ENCODE measurements around the gene TMEM125.

TMEM125 gene

GRCh38 chr1:43247256-43247921 is 22.4 kb upstream of the TMEM125 start:
- DNase-seq = no peak

- no peak for DNase-seq
These were observed 19.4 kb upstream of the TMEM125 start for GRCh38 chr1:43250351-43250761.

- no peak for DNase-seq
These were observed 18.8 kb upstream of the TMEM125 start for GRCh38 chr1:43251024-43251423.

- DNase-seq = no peak
These were observed 17.6 kb upstream of the TMEM125 start for GRCh38 chr1:43252225-43252624.

- DNase-seq = no peak
These were observed 16.6 kb upstream of the TMEM125 start for GRCh38 chr1:43253173-43253572.

- no peak for DNase-seq
These were observed 15.9 kb upstream of the TMEM125 start for GRCh38 chr1:43253876-43254275.

- no peak for DNase-seq
These were observed 14.2 kb upstream of the TMEM125 start for GRCh38 chr1:43255438-43256210.

GRCh38 chr1:43256675-43257570 is 12.9 kb upstream of the TMEM125 start:
- DNase-seq = no peak

- no peak for DNase-seq
These were observed 11.4 kb upstream of the TMEM125 start for GRCh38 chr1:43258370-43258769.

- DNase-seq = no peak
These were observed 4.4 kb upstream of the TMEM125 start for GRCh38 chr1:43265431-43265830.

GRCh38 chr1:43266881-43267280 is 2.9 kb upstream of the TMEM125 start:
- DNase-seq = no peak

- DNase-seq = no peak
These were observed 2.4 kb upstream of the TMEM125 start for GRCh38 chr1:43267291-43267805.

- no peak for DNase-seq
These were observed 1.9 kb upstream of the TMEM125 start for GRCh38 chr1:43267818-43268425.

- peak; percentile 88 for DNase-seq
These were observed 775 bp downstream of the TMEM125 start for GRCh38 chr1:43270421-43271095.

GRCh38 chr1:43271186-43272118 is 1.7 kb downstream of the TMEM125 start:
- DNase-seq = no peak

- DNase-seq = no peak
These were observed 2.4 kb downstream of the TMEM125 start for GRCh38 chr1:43272161-43272560.

- DNase-seq = no peak
These were observed 3.1 kb downstream of the TMEM125 start for GRCh38 chr1:43272576-43273571.

GRCh38 chr1:43273708-43274107 is 3.9 kb downstream of the TMEM125 start:
- DNase-seq = no peak

- peak; percentile 93 for DNase-seq
These were observed 4.5 kb downstream of the TMEM125 start for GRCh38 chr1:43274125-43274803.

All from NCI-H2029 (cell line).